LNCAP (cell line): ENCODE results near the gene TWIST2.

Experiments
- TF ChIP-seq, protein P1 (sequence below): fragments of 450-650 bp; IDR thresholded peaks from 2 replicates; pipeline ENCODE4 v1.5.1; 2017; ENCODE audit warnings: mild to moderate bottlenecking

TWIST2 gene

GRCh38 chr2:238894950-238895298, 47.0 kb downstream of the TWIST2 start:
- TF ChIP-seq, protein P1, sequence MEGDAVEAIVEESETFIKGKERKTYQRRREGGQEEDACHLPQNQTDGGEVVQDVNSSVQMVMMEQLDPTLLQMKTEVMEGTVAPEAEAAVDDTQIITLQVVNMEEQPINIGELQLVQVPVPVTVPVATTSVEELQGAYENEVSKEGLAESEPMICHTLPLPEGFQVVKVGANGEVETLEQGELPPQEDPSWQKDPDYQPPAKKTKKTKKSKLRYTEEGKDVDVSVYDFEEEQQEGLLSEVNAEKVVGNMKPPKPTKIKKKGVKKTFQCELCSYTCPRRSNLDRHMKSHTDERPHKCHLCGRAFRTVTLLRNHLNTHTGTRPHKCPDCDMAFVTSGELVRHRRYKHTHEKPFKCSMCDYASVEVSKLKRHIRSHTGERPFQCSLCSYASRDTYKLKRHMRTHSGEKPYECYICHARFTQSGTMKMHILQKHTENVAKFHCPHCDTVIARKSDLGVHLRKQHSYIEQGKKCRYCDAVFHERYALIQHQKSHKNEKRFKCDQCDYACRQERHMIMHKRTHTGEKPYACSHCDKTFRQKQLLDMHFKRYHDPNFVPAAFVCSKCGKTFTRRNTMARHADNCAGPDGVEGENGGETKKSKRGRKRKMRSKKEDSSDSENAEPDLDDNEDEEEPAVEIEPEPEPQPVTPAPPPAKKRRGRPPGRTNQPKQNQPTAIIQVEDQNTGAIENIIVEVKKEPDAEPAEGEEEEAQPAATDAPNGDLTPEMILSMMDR, result no peak

- TF ChIP-seq, protein P1, result no peak
Observed at GRCh38 chr2:238895361-238895882, 47.5 kb downstream of the TWIST2 start.

GRCh38 chr2:238895891-238896600, 48.2 kb downstream of the TWIST2 start:
- TF ChIP-seq, protein P1, result no peak

GRCh38 chr2:238896641-238897040, 48.8 kb downstream of the TWIST2 start:
- TF ChIP-seq, protein P1, result no peak

GRCh38 chr2:238897122-238897880, 49.4 kb downstream of the TWIST2 start:
- TF ChIP-seq, protein P1, result no peak

GRCh38 chr2:238897911-238898311, 50.0 kb downstream of the TWIST2 start:
- TF ChIP-seq, protein P1, result no peak

GRCh38 chr2:238898534-238899281, 50.8 kb downstream of the TWIST2 start:
- TF ChIP-seq, protein P1, result no peak
